GM12865 (cell line): Measurements from ENCODE around the gene BRSK2.
"Not testable (repeated sequence)": the region's sequence is repeated elsewhere in the genome, so short reads cannot be mapped to it uniquely, and the experiment has no call there.

ENCODE experiments used
- DNase-seq: peaks from one replicate; pipeline ENCODE4 v3.0.0; 2010; ENCODE audit warnings: low read depth
- H3K4me3 ChIP-seq: 2 replicates; pipeline ENCODE4 v1.5.1; 2011; ENCODE audit warnings: mild to moderate bottlenecking, low read depth, low read length, control low read depth
- CTCF ChIP-seq: IDR thresholded peaks from 2 replicates; pipeline ENCODE4 v1.5.1; 2011; ENCODE audit warnings: low read length, control low read depth, low read depth, inconsistent platforms; ENCODE audit not compliant: insufficient read depth; ENCODE audit errors: missing control alignments

BRSK2 gene

GRCh38 chr11:1389932-1390568 lies at the start of gene BRSK2:
Gene BRSK2, plus strand, starts transcription at chr11:1389934. Its CDS starts 351 bp downstream, at chr11:1390285.
- no peak for TF ChIP-seq CTCF
- H3K4me3 ChIP-seq = peak within 1 kb of the TSS; percentile 54
- no peak for DNase-seq

GRCh38 chr11:1340111-1340510 lies 49.6 kb upstream of the BRSK2 start:
- TF ChIP-seq CTCF = no peak
- no peak for DNase-seq
- H3K4me3 ChIP-seq = no peak overlapping the region

- H3K4me3 ChIP-seq, DNase-seq: not testable (repeated sequence)
Measured at GRCh38 chr11:1341226-1341625, 48.5 kb upstream of the BRSK2 start.

- DNase-seq = no peak
- no peak overlapping the region for H3K4me3 ChIP-seq
- no peak for TF ChIP-seq CTCF
Measured at GRCh38 chr11:1341928-1342524, 47.7 kb upstream of the BRSK2 start.

GRCh38 chr11:1342946-1343345 lies 46.8 kb upstream of the BRSK2 start:
- TF ChIP-seq CTCF = no peak
- no peak overlapping the region for H3K4me3 ChIP-seq

GRCh38 chr11:1343391-1344055 lies 46.2 kb upstream of the BRSK2 start:
- DNase-seq = no peak
- H3K4me3 ChIP-seq = no peak overlapping the region
- TF ChIP-seq CTCF = no peak

More at GRCh38 chr11:1342946-1343345, 46.8 kb upstream of the BRSK2 start:
- DNase-seq = no peak

GRCh38 chr11:1344056-1344635 lies 45.6 kb upstream of the BRSK2 start:
- TF ChIP-seq CTCF = no peak
- DNase-seq = no peak
- H3K4me3 ChIP-seq = no peak overlapping the region
